ENCODE data around the gene LRRC8D.

LRRC8D gene

DNA sequence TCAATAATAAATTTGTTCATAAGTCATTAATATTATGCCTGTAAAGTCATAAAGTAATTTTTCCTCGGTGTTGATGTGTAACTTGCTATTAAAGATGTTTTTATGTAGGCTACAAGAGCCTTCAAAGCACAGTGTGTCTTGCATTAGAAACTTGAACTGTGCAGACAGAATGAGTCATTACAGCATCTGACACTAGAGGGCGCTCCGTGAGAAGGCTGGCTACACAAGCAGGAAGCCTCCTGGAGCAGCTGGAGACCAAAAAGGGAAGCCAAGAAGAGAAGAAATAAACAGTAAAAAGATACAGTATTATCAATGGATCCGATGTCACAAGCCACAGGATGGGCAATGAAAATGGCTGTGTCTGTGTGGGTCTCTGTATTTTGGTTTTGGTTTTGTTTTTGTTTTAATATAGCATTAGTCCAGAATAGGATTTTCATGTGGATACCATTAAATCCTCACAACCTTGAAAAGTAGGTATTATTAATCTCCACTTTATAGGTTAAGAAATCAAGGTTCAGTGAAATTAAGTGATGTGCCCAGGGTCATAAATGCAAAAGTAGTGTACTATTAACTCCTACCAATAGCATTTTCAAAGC, 16.1 kb upstream of the LRRC8D start:
- TF ChIP-seq, protein P1, sequence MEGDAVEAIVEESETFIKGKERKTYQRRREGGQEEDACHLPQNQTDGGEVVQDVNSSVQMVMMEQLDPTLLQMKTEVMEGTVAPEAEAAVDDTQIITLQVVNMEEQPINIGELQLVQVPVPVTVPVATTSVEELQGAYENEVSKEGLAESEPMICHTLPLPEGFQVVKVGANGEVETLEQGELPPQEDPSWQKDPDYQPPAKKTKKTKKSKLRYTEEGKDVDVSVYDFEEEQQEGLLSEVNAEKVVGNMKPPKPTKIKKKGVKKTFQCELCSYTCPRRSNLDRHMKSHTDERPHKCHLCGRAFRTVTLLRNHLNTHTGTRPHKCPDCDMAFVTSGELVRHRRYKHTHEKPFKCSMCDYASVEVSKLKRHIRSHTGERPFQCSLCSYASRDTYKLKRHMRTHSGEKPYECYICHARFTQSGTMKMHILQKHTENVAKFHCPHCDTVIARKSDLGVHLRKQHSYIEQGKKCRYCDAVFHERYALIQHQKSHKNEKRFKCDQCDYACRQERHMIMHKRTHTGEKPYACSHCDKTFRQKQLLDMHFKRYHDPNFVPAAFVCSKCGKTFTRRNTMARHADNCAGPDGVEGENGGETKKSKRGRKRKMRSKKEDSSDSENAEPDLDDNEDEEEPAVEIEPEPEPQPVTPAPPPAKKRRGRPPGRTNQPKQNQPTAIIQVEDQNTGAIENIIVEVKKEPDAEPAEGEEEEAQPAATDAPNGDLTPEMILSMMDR (IDR thresholded peaks at IDR 0.05) = peak; percentile 91

DNA sequence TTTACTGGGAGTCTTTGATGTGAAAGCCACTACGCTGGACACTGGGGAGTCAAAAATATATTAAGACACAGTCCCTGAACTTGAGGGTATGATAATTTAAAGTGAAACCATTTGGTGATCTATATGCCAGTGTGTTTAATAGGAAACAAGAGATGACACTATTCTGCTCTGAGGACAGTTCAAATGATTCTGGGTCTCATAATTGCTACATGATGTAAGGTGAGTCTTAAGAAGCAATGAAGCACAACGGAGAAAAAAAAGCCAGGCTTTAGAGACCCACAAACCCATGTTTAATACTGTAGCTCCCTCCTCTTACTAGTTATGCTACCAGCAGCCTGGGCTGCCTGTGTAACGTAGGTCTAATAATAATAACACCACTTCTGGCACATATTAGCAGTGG, 14.2 kb upstream of the LRRC8D start:
- TF ChIP-seq, protein P1 (IDR thresholded peaks at IDR 0.05) = no peak

DNA sequence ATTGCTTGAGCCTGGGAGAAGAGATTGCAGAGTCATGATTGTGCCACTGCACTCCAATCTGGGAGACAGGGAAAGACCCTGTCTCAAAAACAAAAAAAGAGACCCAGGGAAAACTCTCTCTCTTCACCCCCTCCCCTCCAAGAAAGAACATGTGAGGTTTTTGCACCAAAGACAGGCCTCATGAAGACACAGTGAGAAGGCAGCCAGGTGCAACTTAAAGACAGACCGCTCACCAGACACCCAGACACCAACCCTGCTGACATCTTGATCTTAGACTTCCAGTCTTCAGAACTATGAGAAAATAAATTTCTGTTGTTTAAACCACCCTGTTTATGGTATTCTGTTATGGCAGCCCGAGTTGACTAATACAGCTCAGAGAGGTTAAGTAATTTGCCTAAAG, 13.3 kb upstream of the LRRC8D start:
- TF ChIP-seq, protein P1 (IDR thresholded peaks at IDR 0.05) = no peak

DNA sequence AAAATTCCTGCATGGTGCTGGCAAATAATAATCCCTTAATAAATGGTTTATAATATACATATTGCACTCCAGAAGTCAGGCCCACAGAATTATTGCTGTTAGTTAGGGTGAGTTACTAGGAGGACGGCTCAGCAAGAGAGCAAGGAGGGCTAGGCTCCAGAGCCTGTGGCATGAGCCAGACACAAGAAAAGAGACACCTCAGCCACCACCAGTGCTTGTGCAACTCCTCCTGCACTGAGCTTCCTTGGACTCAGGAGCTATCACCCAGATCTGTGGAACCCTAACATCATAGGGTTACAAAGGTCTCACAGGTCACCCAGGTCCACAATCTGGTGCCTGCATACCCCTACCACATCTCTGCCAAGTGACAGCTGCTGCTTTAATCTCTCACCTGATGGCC, 12.8 kb upstream of the LRRC8D start:
- TF ChIP-seq, protein P1 (IDR thresholded peaks at IDR 0.05) = no peak

DNA sequence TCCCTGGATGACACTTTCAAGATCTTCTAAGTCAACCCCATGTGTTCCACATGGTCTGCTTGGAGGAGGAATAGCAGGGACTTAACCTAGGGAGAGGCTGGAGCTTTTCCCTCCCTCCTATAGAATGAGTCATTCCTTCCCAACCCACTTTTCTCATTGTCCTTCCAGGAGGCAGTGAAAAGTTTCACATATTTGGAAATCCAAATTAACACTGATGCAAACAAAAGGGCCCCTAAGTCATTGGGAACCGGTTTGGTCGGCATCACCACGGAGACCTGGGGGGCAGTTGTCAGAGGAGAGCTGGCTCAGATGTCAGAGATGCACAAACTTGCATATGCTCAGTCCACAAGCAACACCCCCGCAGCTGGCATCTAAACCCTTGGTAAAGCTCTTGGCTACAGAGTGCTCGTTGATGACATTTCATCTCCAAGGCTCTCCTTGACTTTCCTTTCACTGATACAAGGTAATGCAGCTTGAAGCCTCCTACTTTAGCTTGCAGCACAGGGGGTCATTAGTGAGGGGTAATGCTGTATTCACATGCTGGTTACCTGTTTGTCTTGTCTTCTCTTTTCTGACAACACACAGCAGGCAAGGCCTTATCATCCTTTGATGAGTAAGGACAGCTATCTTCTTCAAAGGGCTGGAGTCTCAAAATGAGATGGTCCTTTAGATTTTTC, 12.3 kb upstream of the LRRC8D start:
- TF ChIP-seq, protein P1 (IDR thresholded peaks at IDR 0.05) = no peak

DNA sequence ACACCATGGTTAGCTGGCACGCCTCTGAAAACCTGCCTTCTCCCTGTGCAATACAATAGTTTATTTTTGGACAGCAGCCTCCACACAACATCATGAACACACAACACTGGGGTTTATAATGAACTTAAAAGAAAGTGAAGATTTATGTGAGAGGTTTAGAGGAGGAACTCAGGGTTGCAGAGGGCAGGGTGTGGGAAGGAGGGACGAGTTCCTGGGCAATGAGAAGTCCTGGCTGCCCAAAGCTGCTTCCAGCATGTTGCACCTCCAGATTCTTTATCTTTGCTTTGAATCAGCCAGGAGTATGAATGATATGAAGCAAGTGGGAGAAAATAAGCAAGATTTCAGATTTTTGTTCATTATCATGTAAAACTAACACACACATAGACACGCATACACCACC, 11.3 kb upstream of the LRRC8D start:
- TF ChIP-seq, protein P1 (IDR thresholded peaks at IDR 0.05) = no peak

DNA sequence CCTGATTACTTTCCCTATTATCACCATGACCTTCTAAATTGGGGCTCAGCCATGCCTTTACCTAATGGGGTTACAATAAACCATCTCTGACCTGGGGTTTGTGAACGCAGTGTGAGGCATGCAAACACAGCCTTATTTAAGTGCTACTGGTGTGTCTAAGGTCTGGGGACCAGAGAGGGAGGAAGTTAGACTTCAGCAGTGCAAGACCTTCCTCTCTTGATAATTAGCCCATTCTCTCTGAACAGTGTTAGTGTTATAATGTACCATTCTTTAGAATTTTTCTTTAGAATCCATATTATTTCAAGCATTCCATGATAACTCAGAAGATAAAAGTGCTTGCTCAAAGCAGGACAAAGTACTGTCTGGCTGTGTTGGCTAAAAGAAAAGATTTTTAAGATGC, 10.5 kb upstream of the LRRC8D start:
- TF ChIP-seq, protein P1 (IDR thresholded peaks at IDR 0.05) = no peak

Measured in LNCAP (cell line).